ENCODE measurements around the gene BFSP2.

GRCh38 chr3:133377396-133377795, 22.5 kb upstream of the BFSP2 start:
- TF ChIP-seq CTCF (IDR thresholded peaks at IDR 0.05) = no peak
- no peak for TF ChIP-seq EZH2 (IDR thresholded peaks at IDR 0.05; ENCODE audit: borderline replicate concordance, insufficient read depth, low read depth, low read length, poor library complexity, severe bottlenecking)
